Right renal cortex interstitium (tissue), 3 donors: ENCODE data around the gene IGF1R. TPM values are rescaled to one million over a fixed set of nuclear protein-coding genes. Genes with fewer than 3 reads are reported as not detected.

Experiments
- DNase-seq, 3 donors: peaks; one replicate each; pipeline ENCODE4 v3.0.0-alpha.2; 2013; ENCODE audit warnings: low read depth in 3 of 3, low spot score in 2 of 3
- polyA plus RNA-seq, 3 donors: library from polyadenylated mRNA; unstranded; fragments of 120-200 nt; gene quantifications; one replicate each; pipeline ENCODE4 v1.2.1, GENCODE V29; 2013; ENCODE audit not compliant: insufficient read length in 3 of 3

Gene IGF1R
- polyA plus RNA-seq, 3 donors, result 41.7 to 48.8 (median 44.0) TPM

DNA sequence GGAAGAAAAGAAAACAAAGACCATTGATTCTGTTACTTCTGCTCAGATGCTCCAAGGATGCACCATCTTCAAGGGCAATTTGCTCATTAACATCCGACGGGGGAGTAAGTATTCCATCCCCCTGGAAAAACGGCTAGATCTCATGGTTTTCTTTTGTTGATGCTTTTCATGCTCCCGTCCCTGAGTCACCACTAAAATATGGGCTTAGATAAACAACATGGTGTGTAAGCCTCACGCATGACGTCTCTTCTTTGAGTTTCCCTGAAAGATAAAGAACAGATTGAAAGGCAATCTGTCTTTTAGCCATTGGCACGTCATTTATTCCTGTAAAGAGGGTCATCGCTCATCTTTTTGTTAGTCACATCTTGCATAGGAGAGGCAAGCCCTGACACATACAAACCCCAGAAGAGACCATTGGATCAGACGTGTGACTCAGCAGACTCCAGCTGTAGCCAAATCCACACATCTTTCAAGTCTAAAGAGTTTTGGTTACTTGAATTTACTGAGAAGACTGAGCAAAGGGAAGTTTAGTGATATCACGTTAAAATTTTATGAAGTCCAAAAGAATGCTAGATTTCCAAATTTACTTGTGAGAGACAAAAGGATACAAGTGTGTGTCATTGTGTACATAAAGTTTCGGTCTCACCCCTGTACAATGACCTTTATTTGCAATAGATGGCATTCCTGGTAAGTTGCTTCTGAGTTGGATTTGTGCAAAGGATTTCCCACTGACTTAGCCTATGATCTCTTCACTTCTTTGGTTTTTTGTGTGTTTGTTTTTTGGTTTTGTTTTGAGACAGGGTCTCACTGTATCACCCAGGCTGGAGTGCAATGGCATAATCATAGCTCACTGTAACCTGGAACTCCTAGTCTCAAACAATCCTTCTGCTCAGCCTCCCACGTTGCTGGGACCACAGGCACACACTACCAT, 248.7 kb downstream of the IGF1R start:
- no peak for DNase-seq

DNA sequence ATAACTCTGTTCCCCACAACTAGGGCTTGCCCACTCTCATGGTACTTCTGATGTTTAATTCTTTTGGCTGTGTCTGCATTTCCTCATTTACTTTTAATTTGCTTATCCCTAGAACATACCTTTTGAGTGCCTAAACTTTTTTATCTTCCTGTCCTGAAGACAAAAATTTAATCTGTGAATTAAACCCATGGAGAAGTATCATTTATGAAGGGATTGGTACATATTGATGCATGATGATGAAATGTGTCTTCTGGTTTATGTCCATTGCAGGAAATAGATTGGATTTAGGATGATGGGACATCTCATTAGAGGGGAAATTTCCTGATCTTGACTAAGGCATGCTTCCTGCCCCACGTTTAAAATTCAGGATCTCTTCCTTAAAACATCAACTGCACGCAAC, 249.8 kb downstream of the IGF1R start:
- no peak for DNase-seq

DNA sequence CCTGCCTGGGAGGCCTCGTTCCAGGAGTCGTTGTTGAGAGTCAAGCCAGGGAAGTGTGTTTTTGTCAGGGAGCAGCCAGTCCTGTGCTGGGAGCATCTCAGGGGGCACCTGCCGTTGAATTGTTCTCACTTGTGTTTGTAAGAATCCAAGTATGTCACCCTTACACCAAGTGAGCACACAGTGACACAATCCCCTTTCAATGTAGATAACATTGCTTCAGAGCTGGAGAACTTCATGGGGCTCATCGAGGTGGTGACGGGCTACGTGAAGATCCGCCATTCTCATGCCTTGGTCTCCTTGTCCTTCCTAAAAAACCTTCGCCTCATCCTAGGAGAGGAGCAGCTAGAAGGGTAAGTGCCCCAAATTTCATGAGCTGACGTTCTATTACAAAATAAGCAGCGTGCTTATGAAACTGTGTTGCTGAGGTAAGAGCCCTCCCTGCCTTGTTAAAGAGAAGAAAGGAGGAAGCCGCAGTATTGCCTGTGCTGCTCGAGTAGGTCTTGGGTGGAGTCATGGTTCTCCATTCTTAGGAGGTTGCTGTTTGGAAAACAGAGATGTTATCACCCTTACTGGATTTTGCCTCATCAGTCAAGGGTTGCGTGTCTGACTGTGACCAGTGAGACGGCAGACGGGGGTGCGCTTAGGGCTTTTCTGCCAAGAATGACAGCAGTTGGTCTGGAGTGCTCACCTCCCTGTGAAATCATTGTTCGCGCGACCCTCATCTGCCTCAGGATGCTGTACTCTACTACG, 251.1 kb downstream of the IGF1R start:
- no peak for DNase-seq

DNA sequence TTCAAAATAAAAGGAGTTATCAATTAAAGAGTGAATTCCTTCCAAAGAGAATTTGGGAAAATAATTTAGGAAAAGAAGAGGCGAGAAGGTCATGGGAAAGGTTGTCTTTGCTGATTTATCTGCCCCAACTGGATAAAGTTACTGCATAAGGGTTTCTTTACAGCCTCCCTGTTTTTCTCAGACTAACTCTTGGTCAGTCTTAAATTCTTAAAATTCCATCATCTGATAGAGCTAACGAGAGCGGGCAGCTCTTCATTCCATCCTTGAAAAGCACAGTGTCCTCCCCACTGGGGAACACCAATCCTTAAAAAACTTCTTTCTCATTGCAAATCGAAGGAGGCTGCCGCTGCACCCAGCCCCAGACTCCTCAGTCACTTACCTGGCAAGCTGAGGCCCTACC, 252.0 kb downstream of the IGF1R start:
- no peak for DNase-seq

DNA sequence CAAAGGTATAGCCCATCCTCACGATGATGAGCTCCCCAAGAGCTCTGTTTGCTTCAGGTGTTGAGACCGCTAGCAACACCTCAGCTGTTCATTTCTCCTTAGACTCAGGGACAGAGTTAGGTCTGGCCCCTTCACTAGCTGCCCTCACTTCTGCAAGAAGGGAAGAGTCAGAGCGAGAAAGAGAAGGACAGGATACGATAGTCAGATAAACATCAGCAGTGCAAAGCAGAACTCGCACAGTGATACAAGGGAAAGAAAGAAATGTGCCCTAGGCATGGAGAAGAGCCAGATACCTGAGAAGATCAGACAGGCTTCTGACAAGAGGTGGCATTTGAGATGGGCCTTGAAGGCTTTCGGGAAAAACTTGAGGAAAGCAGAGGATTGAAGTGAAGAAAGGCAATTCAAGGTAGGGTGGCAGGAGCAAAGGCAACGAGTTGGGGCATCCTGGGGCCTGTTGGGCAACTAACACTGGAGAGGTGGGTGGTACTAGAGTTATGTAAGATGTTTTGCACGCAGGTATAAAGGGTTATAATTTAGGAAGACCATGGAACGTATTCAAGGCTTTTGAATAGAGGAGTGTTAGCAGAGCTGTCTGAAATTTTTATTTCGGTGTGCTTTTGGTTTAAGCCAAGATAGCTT, 253.2 kb downstream of the IGF1R start:
- no peak for DNase-seq

DNA sequence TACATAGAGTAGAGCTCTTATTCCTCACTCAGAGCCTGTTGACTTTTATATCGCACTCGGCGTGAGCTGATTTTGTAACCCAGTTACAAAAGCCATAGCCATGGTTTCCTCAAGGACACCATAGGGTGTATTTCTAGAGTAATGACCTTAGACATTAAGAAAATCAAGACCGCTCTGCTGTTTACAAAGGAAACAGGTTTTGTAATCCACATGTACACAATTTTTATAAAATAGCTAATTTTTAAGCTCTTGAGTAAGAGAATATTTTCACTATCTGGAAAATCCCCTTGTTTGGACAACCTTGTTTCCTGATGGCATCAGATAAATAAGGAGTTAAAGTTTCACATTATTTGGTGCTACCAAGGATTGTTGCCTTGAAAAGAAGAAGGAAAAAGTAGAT, 254.6 kb downstream of the IGF1R start:
- no peak for DNase-seq

DNA sequence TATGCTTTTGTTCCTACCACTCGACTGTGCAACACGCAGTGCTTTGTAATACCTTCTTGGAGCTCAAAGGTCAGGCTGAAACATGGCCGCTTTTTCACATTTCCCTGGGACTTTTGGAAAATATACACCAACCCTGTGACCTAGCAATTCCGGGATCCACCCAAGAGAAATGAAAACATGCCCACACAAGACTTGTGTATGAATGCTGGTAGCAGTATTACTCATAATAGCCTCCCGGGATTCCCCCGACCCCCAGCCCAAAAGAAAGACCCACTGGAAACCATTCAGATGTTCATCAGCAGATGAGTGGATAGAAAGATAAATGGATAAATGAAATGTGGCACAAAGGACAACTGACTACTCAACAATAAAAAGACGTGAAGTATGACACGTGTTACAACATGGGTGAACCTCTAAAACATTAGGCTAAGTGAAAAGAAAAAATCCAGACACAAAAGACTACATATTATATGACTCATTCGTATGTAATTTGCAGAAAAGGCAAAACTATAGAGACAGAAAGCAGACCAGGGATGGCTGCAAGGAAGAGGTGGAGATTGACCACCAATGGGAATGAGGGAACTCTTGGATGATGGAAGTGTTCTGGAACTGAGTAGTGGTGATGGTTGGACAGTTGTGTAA, 255.2 kb downstream of the IGF1R start:
- DNase-seq, result no peak

DNA sequence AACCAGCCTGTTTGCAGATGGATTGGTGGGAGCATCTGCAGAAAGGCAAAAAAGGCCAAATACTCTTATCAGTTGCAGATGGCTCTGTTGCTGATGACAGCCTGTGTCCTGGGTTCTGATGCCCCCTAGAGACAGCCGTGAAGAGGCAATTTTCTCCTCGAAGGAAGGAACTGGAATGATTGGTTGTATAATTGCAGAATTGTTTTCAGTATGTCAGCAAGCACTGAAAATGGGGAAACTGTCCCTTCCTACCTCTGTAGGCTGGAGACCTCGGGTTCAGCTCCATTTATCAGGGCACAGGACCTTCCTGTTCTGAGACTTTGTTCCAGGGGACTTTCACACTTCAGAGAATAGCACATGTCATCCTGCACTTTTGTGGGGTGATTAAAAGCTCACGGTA, 256.2 kb downstream of the IGF1R start:
- no peak for DNase-seq

DNA sequence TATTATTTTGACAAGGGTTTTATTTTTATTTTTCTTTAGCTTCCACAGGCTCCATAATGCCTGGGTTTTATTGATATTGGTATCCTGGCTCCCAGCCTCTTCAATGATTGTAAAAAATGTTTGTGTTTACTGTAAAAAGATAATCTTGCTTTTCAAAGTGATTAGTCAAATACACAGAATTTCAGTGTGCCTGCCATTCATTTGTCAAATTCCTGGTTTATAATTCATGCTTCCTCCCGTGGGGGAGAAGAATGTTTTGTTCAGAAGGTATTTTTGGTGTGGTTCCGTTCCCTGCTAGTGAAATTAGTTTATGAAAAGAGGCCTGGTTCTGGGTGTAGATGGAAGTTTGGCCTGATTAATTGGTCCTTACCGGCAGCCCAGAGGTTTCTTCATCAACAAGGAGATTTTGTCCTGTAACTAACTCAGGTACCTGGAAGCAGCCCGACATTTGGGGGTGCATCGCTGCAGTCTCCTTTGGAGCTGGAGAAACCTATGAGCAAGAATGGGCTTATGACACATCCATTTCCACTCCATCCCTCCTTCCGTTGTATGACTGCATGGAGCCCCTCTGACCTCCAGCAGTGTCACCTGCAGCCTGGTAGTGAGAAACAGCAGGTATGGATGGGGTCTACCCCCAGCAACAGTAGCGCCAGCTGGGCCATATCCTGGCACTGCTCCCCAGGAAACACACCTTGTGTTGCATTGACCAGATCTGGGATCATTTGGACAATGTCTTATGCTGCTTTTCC, 257.8 kb downstream of the IGF1R start:
- no peak for DNase-seq

DNA sequence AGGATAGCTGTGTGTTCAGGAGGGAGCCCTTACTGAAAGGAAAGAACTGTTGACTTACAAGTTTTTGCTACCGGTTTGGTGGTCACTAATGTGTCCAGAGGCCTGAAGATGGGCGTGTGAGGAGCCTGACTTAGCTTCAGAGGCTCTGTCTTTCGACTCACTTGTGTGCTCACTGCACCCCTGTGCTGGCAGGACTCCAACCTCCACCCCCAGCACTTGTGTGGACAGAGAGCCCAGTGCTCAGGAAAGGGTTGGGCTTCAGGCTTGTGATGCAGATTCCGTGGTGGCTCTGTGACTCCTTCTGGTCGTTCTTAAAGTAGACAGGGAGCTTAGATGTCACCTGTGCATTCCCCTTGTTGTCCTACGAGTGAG, 258.4 kb downstream of the IGF1R start:
- no peak for DNase-seq

DNA sequence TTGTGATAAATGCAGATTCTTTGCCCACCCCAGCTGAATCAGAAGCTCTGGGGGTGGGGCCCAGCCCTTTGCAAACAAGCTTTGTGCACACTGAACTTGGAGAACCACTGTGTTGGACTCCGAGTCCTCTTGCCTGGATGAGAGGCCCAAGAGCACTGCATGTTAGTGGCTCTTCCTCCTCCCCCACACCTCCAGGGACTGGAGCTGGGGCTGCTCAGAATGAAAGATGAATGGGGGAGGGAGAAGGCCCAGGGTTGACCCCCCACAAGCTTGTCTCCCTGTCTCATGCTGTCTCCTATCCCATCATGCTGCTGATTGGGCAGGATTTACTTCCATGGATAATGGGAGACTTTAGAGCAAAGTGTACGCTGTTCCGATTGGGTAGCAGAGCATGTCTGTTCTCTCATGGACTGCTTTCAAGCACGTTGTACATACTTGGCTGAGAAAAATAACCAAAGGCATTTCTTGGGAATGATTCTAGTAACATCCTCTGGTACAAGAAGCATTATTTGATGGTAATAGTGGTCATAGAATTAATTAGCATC, 259.7 kb downstream of the IGF1R start:
- DNase-seq, result no peak

DNA sequence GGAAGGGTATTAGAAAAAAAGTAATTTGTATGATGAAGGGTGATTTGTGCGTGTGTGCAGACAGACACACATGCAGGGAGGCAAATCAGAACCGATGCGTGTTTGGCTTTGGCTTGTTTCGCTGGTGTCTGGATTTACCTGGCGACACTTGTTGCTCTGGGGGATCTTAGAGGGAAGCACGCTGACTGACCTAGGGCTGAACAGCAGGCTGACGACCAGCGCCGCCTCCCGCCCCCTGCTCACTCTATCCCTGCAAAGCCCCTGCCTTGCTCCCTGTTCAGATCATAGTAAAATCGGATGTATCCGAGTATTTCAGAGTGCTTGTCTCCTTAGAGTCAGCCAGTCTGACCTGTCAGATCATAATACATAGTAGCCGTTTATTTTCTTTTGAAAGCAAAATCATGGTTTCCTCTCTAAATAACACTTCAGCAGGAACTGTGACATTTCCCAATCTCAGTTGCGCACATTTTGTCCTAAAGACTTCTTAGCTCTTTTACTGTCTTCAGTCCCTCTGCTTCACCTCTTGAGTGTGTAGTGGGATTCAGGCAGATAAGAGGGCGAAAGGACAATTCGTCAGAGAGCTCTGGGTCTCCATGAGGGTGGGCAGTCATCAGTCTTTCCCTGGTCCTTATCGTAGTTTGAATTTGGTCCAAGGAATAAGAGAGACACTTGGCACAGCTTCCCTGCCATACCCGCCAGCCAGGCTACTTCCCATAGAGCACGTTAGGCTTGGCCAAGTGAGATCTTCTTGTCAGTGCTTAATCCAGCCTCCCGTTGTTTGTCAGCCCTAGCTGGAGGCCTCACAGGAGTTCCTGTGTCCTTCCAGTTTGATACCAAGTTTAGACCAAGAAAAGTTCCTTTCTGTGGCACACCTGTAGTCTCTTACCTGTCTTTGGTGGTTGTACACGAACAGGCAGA, 261.9 kb downstream of the IGF1R start:
- DNase-seq, result no peak

DNA sequence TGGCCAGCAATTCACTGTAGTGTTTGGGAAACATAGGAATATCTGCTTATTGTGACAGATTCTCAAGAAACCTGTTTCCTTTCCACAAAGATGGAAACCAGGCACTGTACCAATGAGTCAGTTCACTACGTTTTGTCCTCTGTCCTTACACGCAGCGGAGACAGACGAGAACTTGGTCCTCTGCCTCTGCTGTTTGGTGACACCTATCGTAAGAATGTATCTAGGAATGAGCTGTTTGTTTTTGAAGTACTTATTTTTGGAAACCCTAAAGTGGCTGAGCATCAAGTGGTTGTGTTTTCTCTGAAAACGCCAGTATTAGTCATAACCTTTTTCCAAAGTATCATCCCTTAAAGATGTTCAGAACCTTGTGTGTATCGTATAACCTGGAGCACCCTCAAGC, 266.3 kb downstream of the IGF1R start:
- DNase-seq, result no peak

DNA sequence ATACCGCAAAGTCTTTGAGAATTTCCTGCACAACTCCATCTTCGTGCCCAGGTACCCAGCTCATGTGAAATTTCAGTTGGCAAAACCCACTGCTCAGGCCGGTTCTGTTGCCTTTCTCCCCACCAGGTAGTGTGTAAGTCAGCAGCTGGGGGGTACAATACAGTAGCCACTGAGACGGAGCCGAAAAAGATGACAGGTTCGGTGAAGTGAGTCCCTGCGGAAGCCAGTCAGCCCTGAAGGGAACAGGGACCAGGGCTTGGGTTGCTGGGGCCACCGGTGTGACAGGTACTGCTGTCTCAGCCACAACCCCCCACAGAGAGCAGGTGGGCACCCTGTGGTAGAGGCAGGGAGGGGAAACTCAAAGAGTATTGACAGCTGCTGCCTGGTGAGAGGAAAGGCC, 268.5 kb downstream of the IGF1R start:
- DNase-seq, result no peak

DNA sequence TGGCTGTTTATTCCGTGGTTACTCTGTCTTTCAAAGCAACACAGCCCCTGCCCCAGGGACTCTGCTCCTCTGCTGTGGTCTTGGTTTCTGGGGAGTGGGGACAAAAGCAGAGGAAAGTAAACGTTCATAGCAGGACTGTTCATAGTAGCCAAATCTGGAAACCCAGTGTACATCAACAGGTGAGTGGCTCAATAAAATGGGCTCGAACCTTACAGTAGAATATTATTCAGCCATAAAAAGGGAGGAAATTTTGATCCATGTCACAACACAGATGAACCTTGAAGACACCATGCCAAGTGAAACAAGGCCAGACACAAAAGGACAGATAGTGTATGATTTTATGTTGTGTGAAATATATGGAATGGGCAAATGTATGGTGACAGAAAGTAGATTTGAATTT, 269.1 kb downstream of the IGF1R start:
- DNase-seq, result no peak

DNA sequence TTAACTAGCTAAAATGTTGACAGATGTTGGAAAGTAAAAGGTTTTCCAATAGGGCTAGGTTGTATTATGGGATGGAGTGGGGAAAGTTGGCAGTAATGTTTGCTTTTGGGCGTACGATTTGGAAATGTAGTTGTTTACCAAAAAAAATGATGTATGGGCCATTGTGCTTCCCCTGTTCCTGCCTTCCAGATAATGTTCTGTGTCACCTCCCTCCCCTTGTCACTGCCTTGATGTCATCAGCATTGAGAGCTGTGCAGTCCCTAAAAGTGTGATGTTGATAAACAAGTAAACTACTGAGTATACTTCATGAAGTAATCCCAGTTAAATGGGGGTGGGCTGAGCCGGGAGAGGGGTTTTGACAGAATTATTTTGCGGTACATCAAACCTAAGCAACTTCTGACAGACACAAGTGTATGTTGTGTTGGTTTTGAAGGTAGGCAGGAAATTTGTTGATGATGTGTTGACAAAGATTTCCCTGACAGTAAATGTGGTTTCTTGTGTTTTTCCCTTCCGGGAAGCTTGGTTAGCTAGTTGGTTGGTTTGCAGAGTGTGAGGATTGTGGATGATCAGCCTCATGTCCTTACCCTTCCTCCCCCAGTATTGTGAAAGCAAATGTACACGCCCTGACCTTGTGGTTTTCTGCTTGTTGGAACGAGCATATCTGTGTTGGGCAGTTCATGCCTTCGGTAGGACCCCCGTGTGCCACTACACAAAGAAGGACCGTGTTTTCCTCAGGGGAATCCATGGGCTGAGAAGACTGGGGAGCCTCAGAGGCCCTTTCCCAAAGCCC, 271.9 kb downstream of the IGF1R start:
- DNase-seq, result no peak

DNA sequence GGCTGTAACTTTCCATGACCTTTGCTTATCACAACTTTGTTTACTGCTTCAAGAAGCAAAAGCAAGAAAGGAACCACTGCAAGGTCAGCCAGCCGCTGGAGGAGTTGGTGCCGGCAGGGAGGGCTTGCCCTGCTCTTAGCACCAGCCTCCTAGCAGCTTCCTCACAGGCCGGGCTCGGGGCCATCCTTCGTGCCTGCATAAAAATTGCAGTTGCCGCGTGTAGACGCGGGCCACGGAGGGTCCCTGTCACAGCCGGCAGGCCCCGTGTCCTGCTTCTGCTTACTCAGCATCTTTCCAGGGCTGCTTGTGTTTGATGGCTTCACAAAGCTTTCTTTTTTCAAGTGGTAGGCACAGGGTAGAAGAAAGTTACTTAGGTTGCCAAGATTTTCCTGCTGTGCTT, 274.8 kb downstream of the IGF1R start:
- DNase-seq, result no peak

DNA sequence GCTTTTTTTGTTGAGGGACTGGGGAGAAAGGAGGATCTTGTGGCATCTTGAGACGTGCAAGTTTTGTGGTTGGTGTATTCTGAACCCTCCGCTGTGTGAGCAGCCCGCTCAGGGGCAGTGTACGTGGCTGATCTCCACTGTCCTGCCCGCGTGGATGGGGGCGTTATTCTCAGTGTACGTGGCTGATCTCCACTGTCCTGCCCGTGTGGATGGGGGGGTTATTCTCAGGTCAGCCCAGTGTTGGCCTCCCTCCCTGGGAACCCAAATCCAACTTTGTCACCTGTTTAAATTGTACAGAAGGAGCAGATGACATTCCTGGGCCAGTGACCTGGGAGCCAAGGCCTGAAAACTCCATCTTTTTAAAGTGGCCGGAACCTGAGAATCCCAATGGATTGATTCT, 275.2 kb downstream of the IGF1R start:
- no peak for DNase-seq
